SK-N-SH (cell line): Measurements from ENCODE around the gene TEAD1. TPM values are rescaled to one million over a fixed set of nuclear protein-coding genes. Genes with fewer than 3 reads are reported as not detected.

Experiments
- CTCF ChIA-PET: fragments of 300-600, 350-600 bp; formaldehyde crosslinking; extraction: SDS; loops from one replicate; lab custom pipeline; 2021; lab: Yijun Ruan, JAX
- POLR2A ChIA-PET: fragments of 350-600 bp; sonication (Branson Sonifier 250); formaldehyde crosslinking; extraction: SDS; loops from one replicate; lab custom pipeline; 2020; ENCODE audit warnings: antibody characterized with exemption, inconsistent platforms; lab: Yijun Ruan, JAX
- DNase-seq: peaks from one replicate; pipeline ENCODE4 v3.0.0; 2012
- H2AFZ ChIP-seq: fragments of 200-600 bp; sonication (generic); 2 replicates; pipeline ENCODE4 v1.8.1; 2016; ENCODE audit warnings: antibody characterized with exemption, mild to moderate bottlenecking, low read depth
- H3F3A ChIP-seq: fragments of 200-600 bp; sonication (generic); replicated peaks from 2 replicates; pipeline ENCODE3; 2016; ENCODE audit warnings: antibody characterized with exemption, mild to moderate bottlenecking; ENCODE audit not compliant: insufficient read depth
- H3K27ac ChIP-seq, 2 experiments: fragments of 200-500 bp in 1 of 2; fragments of 200-600 bp in 1 of 2; sonication (Bioruptor generic) in 1 of 2; sonication (generic), shearing (Covaris generic) in 1 of 2; 2 replicates each; pipeline versions ENCODE4 v1.5.1 to v1.6.1; 2014 to 2016; ENCODE audit warnings: low read depth in 2 of 2, inconsistent platforms in 1 of 2, low read length in 1 of 2, mild to moderate bottlenecking in 1 of 2, mixed read lengths in 1 of 2
- H3K27me3 ChIP-seq: fragments of 200-600 bp; sonication (generic), shearing (Covaris generic); 2 replicates; pipeline ENCODE4 v1.6.1; 2016; ENCODE audit warnings: mixed run types; ENCODE audit not compliant: insufficient read depth
- H3K36me3 ChIP-seq, 2 experiments: fragments of 200-500 bp in 1 of 2; fragments of 200-600 bp in 1 of 2; sonication (Bioruptor generic) in 1 of 2; sonication (generic) in 1 of 2; replicated peaks in 1 of 2; 2 replicates each; pipeline versions ENCODE3 to v1.5.1; 2014 to 2016; ENCODE audit warnings: low read length in 1 of 2, mild to moderate bottlenecking in 1 of 2; ENCODE audit not compliant: insufficient read depth in 2 of 2, control insufficient read depth in 1 of 2
- H3K4me1 ChIP-seq, 2 experiments: fragments of 200-500 bp in 1 of 2; fragments of 200-600 bp in 1 of 2; sonication (Bioruptor generic) in 1 of 2; sonication (generic), shearing (Covaris generic) in 1 of 2; 2 replicates each; pipeline versions ENCODE4 v1.5.1 to v1.6.1; 2014 to 2016; ENCODE audit warnings: low read depth in 1 of 2, low read length in 1 of 2, mixed run types in 1 of 2; ENCODE audit not compliant: insufficient read depth in 2 of 2, control insufficient read depth in 1 of 2
- H3K4me2 ChIP-seq: fragments of 200-600 bp; sonication (generic), shearing (Covaris generic); 2 replicates; pipeline ENCODE4 v1.6.1; 2017; ENCODE audit warnings: mixed run types
- H3K4me3 ChIP-seq, 2 experiments: fragments of 200-500 bp in 1 of 2; fragments of 200-600 bp in 1 of 2; sonication (Bioruptor generic) in 1 of 2; sonication (generic), shearing (Covaris generic) in 1 of 2; 2 replicates each; pipeline versions ENCODE4 v1.5.1 to v1.8.1; 2014 to 2016; ENCODE audit warnings: low read depth in 2 of 2, inconsistent platforms in 1 of 2, low read length in 1 of 2, mild to moderate bottlenecking in 1 of 2, mixed read lengths in 1 of 2, moderate library complexity in 1 of 2
- H3K79me2 ChIP-seq: fragments of 200-600 bp; sonication (generic); 2 replicates; pipeline ENCODE4 v1.8.1; 2017; ENCODE audit warnings: mild to moderate bottlenecking; ENCODE audit not compliant: insufficient read depth
- H3K9ac ChIP-seq: fragments of 200-600 bp; sonication (generic); 2 replicates; pipeline ENCODE4 v1.6.1; 2017; ENCODE audit warnings: mixed run types
- H3K9me2 ChIP-seq: fragments of 200-600 bp; sonication (generic); 2 replicates; pipeline ENCODE4 v1.6.1; 2017; ENCODE audit warnings: mixed run types
- H3K9me3 ChIP-seq: fragments of 200-600 bp; sonication (generic); 2 replicates; pipeline ENCODE4 v1.6.1; 2017; ENCODE audit warnings: mixed run types, mild to moderate bottlenecking, moderate library complexity
- H4K20me1 ChIP-seq: fragments of 200-600 bp; sonication (generic); 2 replicates; pipeline ENCODE4 v1.6.1; 2017; ENCODE audit warnings: mild to moderate bottlenecking, mixed run types; ENCODE audit not compliant: insufficient read depth
- EP300 ChIP-seq, 2 experiments: IDR thresholded peaks; 2 replicates each; pipeline versions ENCODE4 v1.4.0 to v1.6.1; 2012; ENCODE audit warnings: borderline replicate concordance in 1 of 2, low read depth in 1 of 2, low read length in 1 of 2
- FOXJ3 ChIP-seq: sonication (generic); formaldehyde crosslinking; IDR thresholded peaks from 2 replicates; pipeline ENCODE4 v1.5.1; 2020; ENCODE audit warnings: mild to moderate bottlenecking, missing genetic modification reagents
- GATA2 ChIP-seq: sonication (generic); formaldehyde crosslinking; IDR thresholded peaks from 2 replicates; pipeline ENCODE4 v1.5.0; 2020; ENCODE audit warnings: mild to moderate bottlenecking, missing genetic modification reagents
- JUND ChIP-seq: IDR thresholded peaks from 2 replicates; pipeline ENCODE4 v1.4.0; 2012
- MXI1 ChIP-seq: IDR thresholded peaks from 2 replicates; pipeline ENCODE4 v1.6.1; 2012; ENCODE audit warnings: mild to moderate bottlenecking, low read depth, low read length, improper control_type of control experiment
- POLR2AphosphoS5 ChIP-seq: IDR thresholded peaks from 2 replicates; pipeline ENCODE4 v1.6.1; 2012; ENCODE audit warnings: low read depth, low read length
- RCOR1 ChIP-seq: fragments of 150-350 bp; IDR thresholded peaks from 2 replicates; pipeline ENCODE4 v1.6.1; 2017; ENCODE audit warnings: antibody characterized with exemption, low read length
- RXRA ChIP-seq: IDR thresholded peaks from 2 replicates; pipeline ENCODE4 v1.4.0; 2012; ENCODE audit warnings: low read depth, mild to moderate bottlenecking, borderline replicate concordance
- SIN3A ChIP-seq: IDR thresholded peaks from 2 replicates; pipeline ENCODE4 v1.6.1; 2012; ENCODE audit warnings: low read depth, mild to moderate bottlenecking, low read length, moderate library complexity, borderline replicate concordance
- SMC3 ChIP-seq: IDR thresholded peaks from 2 replicates; pipeline ENCODE4 v1.6.1; 2012; ENCODE audit warnings: low read depth, low read length, improper control_type of control experiment
- TEAD4 ChIP-seq: IDR thresholded peaks from 2 replicates; pipeline ENCODE4 v1.4.0; 2012; ENCODE audit warnings: mild to moderate bottlenecking, borderline replicate concordance; ENCODE audit not compliant: insufficient read depth
- YY1 ChIP-seq: IDR thresholded peaks from 2 replicates; pipeline ENCODE4 v1.4.0; 2012; ENCODE audit warnings: low read depth, mild to moderate bottlenecking
- WGBS: methylation state at CpG from one replicate; pipeline ENCODE4 v1.1.6; 2017; ENCODE audit warnings: low lambda C conversion rate; 5-methylcytosine and 5-hydroxymethylcytosine counted together
- polyA plus RNA-seq, 3 experiments: library from polyadenylated mRNA; depleted of rRNA; stranded (reverse); fragments of >200 nt; gene quantifications; 2 replicates each; pipeline ENCODE4 v1.2.3, GENCODE V29; 2012
- TF ChIP-seq, protein P1 (sequence below): fragments of 150-350 bp; IDR thresholded peaks from 2 replicates; pipeline ENCODE4 v1.6.1; 2016; ENCODE audit warnings: mild to moderate bottlenecking, low read depth, low read length
- TF ChIP-seq, protein P2 (sequence below): IDR thresholded peaks from 2 replicates; pipeline ENCODE4 v1.4.0; 2012; ENCODE audit warnings: low read depth, borderline replicate concordance

Gene TEAD1
- polyA plus RNA-seq, 1 of the 3 experiments (the other 2 are of a cell fraction), result 31.2 TPM

DNA sequence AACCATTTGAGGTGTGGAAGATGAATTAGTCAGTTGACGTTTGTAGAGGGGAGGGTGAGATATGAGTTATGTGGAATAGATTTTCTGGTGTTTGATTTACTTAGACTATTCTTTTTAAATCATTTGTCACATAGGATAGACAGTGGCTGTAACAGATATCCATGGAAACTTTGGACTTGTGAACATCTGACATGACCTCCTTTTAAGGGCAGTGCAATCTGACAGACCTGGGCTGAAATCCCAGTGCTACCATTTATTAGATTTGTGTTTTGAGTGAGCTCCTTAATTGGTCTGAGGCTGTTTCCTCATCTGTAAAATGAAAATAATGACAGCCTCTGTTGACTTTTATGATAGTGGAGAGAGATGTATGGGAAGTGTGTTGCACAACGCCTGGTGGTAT is 159.9 kb downstream of the TEAD1 start:
- Histone ChIP-seq H3F3A (peaks cover 4% of the 10 kb centered on the region), H3K4me3 (no peak overlapping the region), H3K4me1 (peaks cover 10 to 15% of the 10 kb centered on the region in 2 experiments; a peak in 2 of 4 replicates), H3K9me3 (no peaks in the 10 kb centered on the region), H2AFZ (no peak overlapping the region), H3K36me3 (peaks cover 2 to 8% of the 10 kb centered on the region in 2 experiments), H3K4me2 (no peak overlapping the region), H3K79me2 (peaks cover 100% of the 10 kb centered on the region), H3K9ac (no peak overlapping the region), H4K20me1 (peaks cover 54% of the 10 kb centered on the region), H3K27me3 (no peaks in the 10 kb centered on the region), H3K27ac (peak overlapping the region in 1 of 2 experiments; percentile 44; a peak in 2 of 4 replicates), H3K9me2 (no peaks in the 10 kb centered on the region)
- ChIA-PET POLR2A (no interaction called here), CTCF (interaction anchor here (0.6 to 2.4 kb wide), 4 partner anchors 9 to 545 kb away, joined by 3 to 7 read pairs (median 3); no protein-coding TSS in a partner anchor)
- no peak for TF ChIP-seq SIN3A
- peak in 1 of 2 experiments; percentile 20; a peak in 1 of 4 replicates for TF ChIP-seq EP300 (IDR thresholded peaks at IDR 0.05; ENCODE audit: borderline replicate concordance in 1 of 2, low read depth in 1 of 2, low read length in 1 of 2)
- WGBS, result 82% methylated on average over 2 of the region's 2 CpGs
- DNase-seq, result no peak

DNA sequence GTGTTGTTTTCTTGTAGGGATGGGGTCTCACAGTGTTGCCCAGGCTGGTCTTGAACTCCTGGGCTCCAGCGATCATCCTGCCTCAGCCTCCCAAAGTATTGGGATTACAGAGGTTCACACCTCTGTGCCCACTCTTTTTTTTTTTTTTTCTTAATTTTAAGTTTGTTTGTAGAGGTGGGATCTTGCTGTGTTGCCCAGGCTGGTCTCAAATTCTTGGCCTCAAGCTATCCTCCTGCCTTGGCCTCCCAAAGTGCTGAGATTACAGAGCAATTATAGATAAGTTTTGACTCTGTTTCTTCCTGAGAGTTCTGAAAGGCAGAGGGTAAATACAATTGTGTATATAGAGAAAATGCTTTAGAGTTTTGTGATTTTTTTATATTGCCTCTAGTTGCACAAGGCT is 160.4 kb downstream of the TEAD1 start:
- H3K27ac ChIP-seq, result no peak overlapping the region
- H4K20me1 ChIP-seq, result peaks cover 49% of the 10 kb centered on the region
- peaks cover 2 to 8% of the 10 kb centered on the region in 2 experiments for H3K36me3 ChIP-seq
- ChIA-PET POLR2A (no interaction called here), CTCF (interaction anchor here (0.9 to 1.5 kb wide), 3 partner anchors 9 to 503 kb away, joined by 3 read pairs; no protein-coding TSS in a partner anchor)
- peaks cover 8% of the 10 kb centered on the region for H3F3A ChIP-seq
- peaks cover 10 to 15% of the 10 kb centered on the region in 2 experiments; a peak in 2 of 4 replicates for H3K4me1 ChIP-seq
- no peak overlapping the region for H2AFZ ChIP-seq
- no peaks in the 10 kb centered on the region for H3K27me3 ChIP-seq
- WGBS, result 100% methylated on average over 1 of the region's 1 CpG
- peaks cover 100% of the 10 kb centered on the region for H3K79me2 ChIP-seq
- no peak overlapping the region for H3K9ac ChIP-seq
- H3K9me2 ChIP-seq, result no peaks in the 10 kb centered on the region
- no peak overlapping the region for H3K4me3 ChIP-seq
- TF ChIP-seq, protein P1, sequence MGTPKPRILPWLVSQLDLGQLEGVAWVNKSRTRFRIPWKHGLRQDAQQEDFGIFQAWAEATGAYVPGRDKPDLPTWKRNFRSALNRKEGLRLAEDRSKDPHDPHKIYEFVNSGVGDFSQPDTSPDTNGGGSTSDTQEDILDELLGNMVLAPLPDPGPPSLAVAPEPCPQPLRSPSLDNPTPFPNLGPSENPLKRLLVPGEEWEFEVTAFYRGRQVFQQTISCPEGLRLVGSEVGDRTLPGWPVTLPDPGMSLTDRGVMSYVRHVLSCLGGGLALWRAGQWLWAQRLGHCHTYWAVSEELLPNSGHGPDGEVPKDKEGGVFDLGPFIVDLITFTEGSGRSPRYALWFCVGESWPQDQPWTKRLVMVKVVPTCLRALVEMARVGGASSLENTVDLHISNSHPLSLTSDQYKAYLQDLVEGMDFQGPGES, result no peak
- no peak for TF ChIP-seq POLR2AphosphoS5
- no peak for TF ChIP-seq GATA2 (CRISPR knock-in tag)
- TF ChIP-seq SMC3, result no peak
- TF ChIP-seq TEAD4, result no peak
- no peak for TF ChIP-seq EP300 (IDR thresholded peaks at IDR 0.05; ENCODE audit: borderline replicate concordance in 1 of 2, low read depth in 1 of 2, low read length in 1 of 2)
- no peak for TF ChIP-seq YY1
- TF ChIP-seq, protein P2, sequence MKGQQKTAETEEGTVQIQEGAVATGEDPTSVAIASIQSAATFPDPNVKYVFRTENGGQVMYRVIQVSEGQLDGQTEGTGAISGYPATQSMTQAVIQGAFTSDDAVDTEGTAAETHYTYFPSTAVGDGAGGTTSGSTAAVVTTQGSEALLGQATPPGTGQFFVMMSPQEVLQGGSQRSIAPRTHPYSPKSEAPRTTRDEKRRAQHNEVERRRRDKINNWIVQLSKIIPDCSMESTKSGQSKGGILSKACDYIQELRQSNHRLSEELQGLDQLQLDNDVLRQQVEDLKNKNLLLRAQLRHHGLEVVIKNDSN, result no peak
- no peak for TF ChIP-seq SIN3A
- TF ChIP-seq FOXJ3, result no peak
- no peak for TF ChIP-seq RCOR1
- no peak for TF ChIP-seq MXI1
- TF ChIP-seq RXRA, result no peak
- no peak for TF ChIP-seq JUND
- no peaks in the 10 kb centered on the region for H3K9me3 ChIP-seq
- no peak overlapping the region for H3K4me2 ChIP-seq
- DNase-seq, result no peak
